Endothelial cell of umbilical vein (primary cell): Measurements from ENCODE around the gene RNASE13.

Experiments used
- CTCF ChIP-seq, 2 donors: IDR thresholded peaks; 1 replicate in 1 of 2; 2 replicates in 1 of 2; pipeline ENCODE4 v1.5.1; 2011; ENCODE audit warnings: low read length in 2 of 2, mild to moderate bottlenecking in 2 of 2, moderate library complexity in 2 of 2, control low read depth in 1 of 2, inconsistent platforms in 1 of 2, low read depth in 1 of 2; ENCODE audit not compliant: insufficient read depth in 1 of 2; ENCODE audit errors: extremely low read depth in 1 of 2
- EZH2 ChIP-seq: IDR thresholded peaks from 2 replicates; pipeline ENCODE4 v1.6.1; 2012; ENCODE audit warnings: borderline replicate concordance, low read depth, mild to moderate bottlenecking, moderate library complexity, low read length, inconsistent platforms; ENCODE audit not compliant: severe bottlenecking
- JUN ChIP-seq: IDR thresholded peaks from 2 replicates; pipeline ENCODE4 v1.6.1; 2011; ENCODE audit warnings: borderline replicate concordance, low read depth; ENCODE audit not compliant: insufficient read length, insufficient read depth
- POLR2A ChIP-seq: IDR thresholded peaks from 2 replicates; pipeline ENCODE4 v1.6.1; 2012; ENCODE audit warnings: low read depth, mild to moderate bottlenecking, control low read depth, low read length

- TF ChIP-seq EZH2 (no peak), CTCF (IDR thresholded peaks at IDR 0.05; ENCODE audit: extremely low read depth in 1 of 2, insufficient read depth in 1 of 2, low read depth in 1 of 2, low read length in 2 of 2) (no peak), JUN (no peak), POLR2A (no peak)
Observed at GRCh38 chr14:21075719-21076437, 41.3 kb upstream of the RNASE13 start.
